Fibroblast of lung (primary cell): ENCODE results near the gene CFLAR. TPM values are rescaled to one million over a fixed set of nuclear protein-coding genes. Genes with fewer than 3 reads are reported as not detected.
"Not testable (repeated sequence)": the region's sequence is repeated elsewhere in the genome, so short reads cannot be mapped to it uniquely, and the experiment has no call there.

ENCODE experiments used
- DNase-seq, 2 donors: peaks; one replicate each; pipeline versions ENCODE4 v3.0.0 to v3.0.0-alpha.2; 2010; ENCODE audit warnings: low read depth in 2 of 2
- H2AFZ ChIP-seq: 2 replicates; pipeline ENCODE4 v1.5.1; 2012; ENCODE audit warnings: low read length, control low read depth, inconsistent platforms
- H3K27ac ChIP-seq: 2 replicates; pipeline ENCODE4 v1.5.1; 2011; ENCODE audit warnings: low read length, control low read depth; ENCODE audit not compliant: insufficient read depth
- H3K27me3 ChIP-seq: 2 replicates; pipeline ENCODE4 v1.5.1; 2011; ENCODE audit warnings: mild to moderate bottlenecking, low read length; ENCODE audit not compliant: control insufficient read depth, insufficient read depth
- H3K36me3 ChIP-seq: 2 replicates; pipeline ENCODE4 v1.5.1; 2011; ENCODE audit warnings: low read length; ENCODE audit not compliant: control insufficient read depth, insufficient read depth
- H3K4me1 ChIP-seq: 2 replicates; pipeline ENCODE4 v1.5.1; 2011; ENCODE audit warnings: low read length; ENCODE audit not compliant: control insufficient read depth, insufficient read depth; ENCODE audit errors: extremely low read depth
- H3K4me2 ChIP-seq: 2 replicates; pipeline ENCODE4 v1.5.1; 2011; ENCODE audit warnings: low read length, control low read depth; ENCODE audit not compliant: insufficient read depth; ENCODE audit errors: extremely low read depth
- H3K4me3 ChIP-seq, 4 experiments: fragments of 200-600 bp in 1 of 4; sonication (generic) in 1 of 4; replicated peaks in 1 of 4; 2 replicates each; pipeline ENCODE4 v1.5.1; 2011 to 2016; ENCODE audit warnings: low read length in 4 of 4, low read depth in 3 of 4, mild to moderate bottlenecking in 3 of 4, control low read depth in 2 of 4, inconsistent platforms in 1 of 4, mixed read lengths in 1 of 4; ENCODE audit not compliant: insufficient read depth in 1 of 4; ENCODE audit errors: control extremely low read depth in 1 of 4
- H3K79me2 ChIP-seq: 2 replicates; pipeline ENCODE4 v1.5.1; 2012; ENCODE audit warnings: mild to moderate bottlenecking, low read length, inconsistent platforms; ENCODE audit not compliant: control insufficient read depth, insufficient read depth
- H3K9ac ChIP-seq: 2 replicates; pipeline ENCODE4 v1.5.1; 2011; ENCODE audit warnings: mild to moderate bottlenecking, low read length, control low read depth; ENCODE audit not compliant: insufficient read depth
- H3K9me3 ChIP-seq: 2 replicates; pipeline ENCODE4 v1.5.1; 2012; ENCODE audit warnings: low read depth, low read length; ENCODE audit not compliant: control insufficient read depth, insufficient read depth
- H4K20me1 ChIP-seq: 2 replicates; pipeline ENCODE4 v1.5.1; 2011; ENCODE audit warnings: low read length; ENCODE audit not compliant: control insufficient read depth, insufficient read depth; ENCODE audit errors: extremely low read depth
- EZH2 ChIP-seq: IDR thresholded peaks from 2 replicates; pipeline ENCODE4 v1.5.1; 2012; ENCODE audit warnings: low read length, control low read depth, mild to moderate bottlenecking; ENCODE audit errors: missing control alignments
- polyA plus RNA-seq, 2 donors: library from polyadenylated mRNA; depleted of rRNA in 1 of 2; stranded (reverse) in 1 of 2; unstranded in 1 of 2; fragments of >200 nt; gene quantifications; 2 replicates each; pipeline ENCODE4 v1.2.1, GENCODE V29; 2011 to 2012; ENCODE audit warnings: missing spikeins in 1 of 2
- total RNA-seq: library from RNA; depleted of rRNA; stranded (reverse); fragments of >200 nt; gene quantifications from 2 replicates; pipeline ENCODE4 v1.2.1, GENCODE V29; 2014
- TF ChIP-seq, protein P1 (sequence below), 2 donors: IDR thresholded peaks in 1 of 2; conservative IDR thresholded peaks in 1 of 2; 1 replicate in 1 of 2; 2 replicates in 1 of 2; pipeline ENCODE4 v1.5.1; 2011 to 2012; ENCODE audit warnings: low read length in 2 of 2, control low read depth in 1 of 2, inconsistent platforms in 1 of 2, low read depth in 1 of 2, mild to moderate bottlenecking in 1 of 2

Gene CFLAR
- total and polyA plus RNA-seq, 2 donors (not counting 1 experiment from before 2014, with no cell fraction given) = 39.3 to 80.4 TPM

DNA sequence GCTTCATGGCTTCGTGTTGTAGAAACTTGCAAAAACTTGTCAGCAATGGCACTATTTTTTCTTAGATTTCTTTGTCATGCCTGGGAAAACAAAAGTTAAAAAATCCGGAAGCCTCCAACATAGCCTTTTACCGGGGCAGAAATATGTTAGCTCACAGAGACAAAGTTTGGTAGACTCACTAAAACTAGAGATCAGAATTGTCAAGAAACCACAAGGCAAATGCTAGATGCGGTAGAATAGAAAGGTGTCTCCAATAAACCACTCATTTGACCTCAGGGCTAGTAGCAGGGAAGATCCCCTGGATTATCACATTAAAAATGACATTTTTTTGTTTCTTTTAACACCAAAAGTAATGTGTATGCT lies 67.4 kb downstream of the CFLAR start:
- no peaks in the 10 kb centered on the region for H4K20me1 ChIP-seq
- H2AFZ ChIP-seq = peak overlapping the region; percentile 15
- peak overlapping the region; percentile 84 for H3K4me2 ChIP-seq
- no peak for DNase-seq
- H3K4me3 ChIP-seq = peak overlapping the region; percentile 1 to 60 (median 43)
- TF ChIP-seq, protein P1, sequence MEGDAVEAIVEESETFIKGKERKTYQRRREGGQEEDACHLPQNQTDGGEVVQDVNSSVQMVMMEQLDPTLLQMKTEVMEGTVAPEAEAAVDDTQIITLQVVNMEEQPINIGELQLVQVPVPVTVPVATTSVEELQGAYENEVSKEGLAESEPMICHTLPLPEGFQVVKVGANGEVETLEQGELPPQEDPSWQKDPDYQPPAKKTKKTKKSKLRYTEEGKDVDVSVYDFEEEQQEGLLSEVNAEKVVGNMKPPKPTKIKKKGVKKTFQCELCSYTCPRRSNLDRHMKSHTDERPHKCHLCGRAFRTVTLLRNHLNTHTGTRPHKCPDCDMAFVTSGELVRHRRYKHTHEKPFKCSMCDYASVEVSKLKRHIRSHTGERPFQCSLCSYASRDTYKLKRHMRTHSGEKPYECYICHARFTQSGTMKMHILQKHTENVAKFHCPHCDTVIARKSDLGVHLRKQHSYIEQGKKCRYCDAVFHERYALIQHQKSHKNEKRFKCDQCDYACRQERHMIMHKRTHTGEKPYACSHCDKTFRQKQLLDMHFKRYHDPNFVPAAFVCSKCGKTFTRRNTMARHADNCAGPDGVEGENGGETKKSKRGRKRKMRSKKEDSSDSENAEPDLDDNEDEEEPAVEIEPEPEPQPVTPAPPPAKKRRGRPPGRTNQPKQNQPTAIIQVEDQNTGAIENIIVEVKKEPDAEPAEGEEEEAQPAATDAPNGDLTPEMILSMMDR (conservative IDR thresholded peaks at IDR 0.05 in 1 of 2, IDR thresholded peaks at IDR 0.05 in 1 of 2; ENCODE audit: low read depth in 1 of 2, low read length in 2 of 2) = no peak
- no peak for TF ChIP-seq EZH2
- H3K27ac ChIP-seq = no peak overlapping the region
- H3K27me3 ChIP-seq = no peaks in the 10 kb centered on the region
- no peaks in the 10 kb centered on the region for H3K36me3 ChIP-seq
- H3K9me3 ChIP-seq = no peaks in the 10 kb centered on the region
- H3K4me1 ChIP-seq = no peaks in the 10 kb centered on the region
- H3K79me2 ChIP-seq = no peaks in the 10 kb centered on the region
- H3K9ac ChIP-seq = no peak overlapping the region

DNA sequence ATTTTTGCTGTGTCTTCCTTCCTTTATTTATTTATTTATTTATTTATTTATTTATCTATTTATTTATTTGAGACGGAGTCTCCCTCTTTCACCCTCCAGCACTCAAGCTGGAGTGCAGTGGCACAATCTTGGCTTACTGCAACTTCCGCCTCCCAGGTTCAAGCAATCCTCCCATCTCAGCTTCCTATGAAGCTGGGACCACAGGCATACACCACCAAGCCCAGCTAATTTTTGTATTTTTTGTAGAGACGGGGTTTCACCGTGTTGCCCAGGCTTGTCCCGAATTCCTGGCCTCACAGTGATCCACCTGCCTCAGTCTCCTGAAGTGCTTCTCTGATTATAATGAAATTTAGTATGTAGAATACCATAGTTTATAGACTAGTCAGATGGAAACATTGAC lies 67.9 kb downstream of the CFLAR start:
- not testable (repeated sequence) for H4K20me1 ChIP-seq, H3K27ac ChIP-seq, H3K9ac ChIP-seq, H2AFZ ChIP-seq, H3K9me3 ChIP-seq, H3K79me2 ChIP-seq, DNase-seq, H3K36me3 ChIP-seq, H3K4me1 ChIP-seq, H3K27me3 ChIP-seq
- Histone ChIP-seq H3K4me3 (peak overlapping the region; percentile 9 to 60 (median 43)), H3K4me2 (peak overlapping the region; percentile 84)

DNA sequence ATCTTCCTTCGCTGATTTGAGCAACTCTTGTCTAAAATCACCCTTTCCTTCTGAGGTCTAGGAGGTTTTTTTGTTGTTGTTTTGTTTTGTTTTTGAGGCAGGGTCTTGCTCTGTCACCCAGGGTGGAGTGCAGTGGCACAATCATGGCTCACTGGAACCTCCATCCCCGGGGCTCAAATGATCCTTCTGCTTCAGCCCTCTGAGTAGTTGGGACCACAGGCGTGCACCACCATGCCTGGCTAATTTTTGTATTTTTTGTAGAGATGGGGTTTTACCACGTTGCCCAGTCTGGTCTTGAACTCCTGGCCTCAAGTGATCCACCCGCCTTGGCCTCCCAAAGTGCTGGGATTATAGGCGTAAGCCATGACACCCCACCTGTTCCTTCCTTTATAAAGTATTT lies 68.3 kb downstream of the CFLAR start:
- not testable (repeated sequence) for H3K4me1 ChIP-seq, H3K27me3 ChIP-seq, H3K9ac ChIP-seq, DNase-seq, H3K36me3 ChIP-seq, H3K9me3 ChIP-seq, H4K20me1 ChIP-seq, H2AFZ ChIP-seq, H3K27ac ChIP-seq, H3K79me2 ChIP-seq
- Histone ChIP-seq H3K4me2 (peak overlapping the region; percentile 0), H3K4me3 (peak overlapping the region in 1 of 4 experiments; percentile 60)

DNA sequence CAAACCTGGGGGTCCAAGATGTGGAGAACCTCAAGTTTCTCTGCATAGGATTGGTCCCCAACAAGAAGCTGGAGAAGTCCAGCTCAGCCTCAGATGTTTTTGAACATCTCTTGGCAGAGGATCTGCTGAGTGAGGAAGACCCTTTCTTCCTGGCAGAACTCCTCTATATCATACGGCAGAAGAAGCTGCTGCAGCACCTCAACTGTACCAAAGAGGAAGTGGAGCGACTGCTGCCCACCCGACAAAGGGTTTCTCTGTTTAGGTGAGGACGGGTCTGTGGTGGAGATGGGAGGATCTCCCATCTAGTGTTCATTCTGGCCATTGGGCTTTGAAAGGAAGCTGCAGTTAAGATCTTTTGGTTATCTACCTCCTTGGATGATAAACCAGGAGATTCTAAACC lies 69.9 kb downstream of the CFLAR start:
- Histone ChIP-seq H3K79me2 (no peaks in the 10 kb centered on the region), H3K9ac (no peak overlapping the region), H3K9me3 (no peaks in the 10 kb centered on the region), H4K20me1 (no peaks in the 10 kb centered on the region), H3K4me2 (no peak overlapping the region), H3K36me3 (no peaks in the 10 kb centered on the region), H2AFZ (no peak overlapping the region), H3K4me3 (no peak overlapping the region), H3K27me3 (no peaks in the 10 kb centered on the region), H3K27ac (no peak overlapping the region), H3K4me1 (no peaks in the 10 kb centered on the region)
- TF ChIP-seq, protein P1 (conservative IDR thresholded peaks at IDR 0.05 in 1 of 2, IDR thresholded peaks at IDR 0.05 in 1 of 2; ENCODE audit: low read depth in 1 of 2, low read length in 2 of 2) = no peak
- no peak for TF ChIP-seq EZH2
- DNase-seq = no peak
